Nephron (organoid): Measurements from ENCODE around the gene ILKAP.
A peak's percentile ranks its signal among the peaks of the same experiment; 100 is the strongest.

Source experiments
- H3K27ac Mint-ChIP-seq, 3 experiments: 2 replicates each; pipeline ENCODE4 v1.8.0; 2020; ENCODE audit warnings: mixed read lengths in 3 of 3, mild to moderate bottlenecking in 2 of 3, moderate library complexity in 1 of 3
- H3K27me3 Mint-ChIP-seq: 2 replicates; pipeline ENCODE4 v1.8.0; 2021; ENCODE audit warnings: low read depth, mild to moderate bottlenecking, moderate library complexity, mixed read lengths
- H3K36me3 Mint-ChIP-seq: 2 replicates; pipeline ENCODE4 v1.8.0; 2020; ENCODE audit warnings: low read depth, mixed read lengths
- H3K4me1 Mint-ChIP-seq: 2 replicates; pipeline ENCODE4 v1.8.0; 2020; ENCODE audit warnings: mixed read lengths
- H3K4me3 Mint-ChIP-seq, 3 experiments: 2 replicates each; pipeline ENCODE4 v1.8.0; 2020; ENCODE audit warnings: mild to moderate bottlenecking in 3 of 3, mixed read lengths in 3 of 3, moderate library complexity in 2 of 3
- H3K9me3 Mint-ChIP-seq: 2 replicates; pipeline ENCODE4 v1.8.0; 2020; ENCODE audit warnings: mixed read lengths
- CTCF ChIP-seq, 3 experiments: fragments of 200-600 bp; sonication (generic); IDR thresholded peaks; one replicate each; pipeline ENCODE4 v1.5.0; 2021; ENCODE audit warnings: antibody characterized with exemption in 3 of 3; ENCODE audit not compliant: unreplicated experiment in 3 of 3

The ILKAP gene

DNA sequence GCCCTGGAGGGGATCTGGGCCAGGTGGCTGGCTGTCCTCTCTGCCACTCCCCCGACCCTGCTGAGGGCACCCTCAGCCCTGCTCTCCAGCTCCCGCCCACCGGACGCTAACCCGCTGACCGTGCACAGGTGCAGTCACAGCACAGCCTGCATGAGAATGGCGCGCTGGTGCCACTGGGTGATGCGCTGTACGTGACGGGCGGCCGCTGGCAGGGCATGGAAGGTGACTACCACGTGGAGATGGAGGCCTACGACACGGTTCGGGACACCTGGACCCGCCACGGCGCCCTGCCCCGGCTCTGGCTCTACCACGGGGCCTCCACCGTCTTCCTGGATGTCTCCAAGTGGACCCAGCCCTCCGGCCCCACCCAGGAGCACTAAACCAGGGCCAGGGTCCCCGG, 52.8 kb downstream of the ILKAP start:
- TF ChIP-seq CTCF (IDR thresholded peaks at IDR 0.05; ENCODE audit: unreplicated experiment in 3 of 3) = no peak
- Mint-ChIP-seq H3K36me3 (no peaks in the 10 kb centered on the region), H3K27ac (no peak overlapping the region), H3K4me1 (peaks cover 12% of the 10 kb centered on the region), H3K27me3 (peaks cover 4% of the 10 kb centered on the region), H3K9me3 (no peaks in the 10 kb centered on the region), H3K4me3 (no peak overlapping the region)

DNA sequence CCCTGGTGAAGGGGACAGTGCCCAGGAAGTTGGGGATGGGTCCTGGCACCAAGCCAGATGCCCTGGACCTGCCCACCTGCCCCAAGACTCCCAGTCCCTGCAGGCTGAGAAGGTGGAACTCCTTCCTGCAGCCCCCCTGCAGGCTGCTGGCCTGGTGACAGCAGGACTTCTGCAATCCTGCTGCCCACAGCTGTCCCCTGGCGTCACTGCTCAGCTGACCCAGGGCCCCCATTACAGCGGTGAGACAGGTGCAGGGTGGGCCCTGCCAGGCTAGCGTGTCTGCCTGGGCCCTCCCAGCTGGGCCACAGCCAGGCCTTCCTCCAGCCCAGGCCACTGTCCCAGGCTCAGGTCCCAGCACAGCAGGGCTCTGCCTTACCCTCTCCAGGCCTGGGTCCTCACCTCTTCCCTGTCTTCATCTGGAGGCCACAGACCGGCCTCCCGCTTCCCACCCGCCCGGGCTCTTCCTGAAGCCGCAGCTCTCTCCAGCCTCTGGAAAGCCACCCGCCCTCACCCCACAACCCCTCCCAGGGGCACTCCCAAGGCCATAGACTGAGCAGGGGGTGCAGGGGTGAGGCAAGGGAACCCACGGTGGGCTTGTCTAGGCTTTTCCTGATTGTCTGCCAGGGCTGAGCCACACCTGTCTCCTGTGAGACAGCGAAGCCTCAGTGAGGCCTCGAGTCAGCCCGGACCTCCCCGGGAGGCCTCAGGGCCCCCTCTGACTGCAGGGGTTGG, 53.5 kb downstream of the ILKAP start:
- no peak for TF ChIP-seq CTCF (IDR thresholded peaks at IDR 0.05; ENCODE audit: unreplicated experiment in 3 of 3)
- Mint-ChIP-seq H3K36me3 (no peaks in the 10 kb centered on the region), H3K27me3 (peaks cover under 1% of the 10 kb centered on the region), H3K4me1 (peaks cover 5% of the 10 kb centered on the region), H3K4me3 (no peak overlapping the region), H3K9me3 (no peaks in the 10 kb centered on the region), H3K27ac (no peak overlapping the region)

- TF ChIP-seq CTCF (IDR thresholded peaks at IDR 0.05; ENCODE audit: unreplicated experiment in 3 of 3) = no peak
- H3K4me3 Mint-ChIP-seq = no peak overlapping the region
- H3K4me1 Mint-ChIP-seq = peaks cover 3% of the 10 kb centered on the region
- no peaks in the 10 kb centered on the region for H3K27me3 Mint-ChIP-seq
- no peak overlapping the region for H3K27ac Mint-ChIP-seq
- H3K9me3 Mint-ChIP-seq = no peaks in the 10 kb centered on the region
- no peaks in the 10 kb centered on the region for H3K36me3 Mint-ChIP-seq
These were observed 54.5 kb downstream of the ILKAP start for GRCh38 chr2:238148981-238149380.

GRCh38 chr2:238146884-238147544, 56.5 kb downstream of the ILKAP start:
- Mint-ChIP-seq H3K27ac (peak overlapping the region in 1 of 3 experiments; percentile 73), H3K4me3 (peak overlapping the region in 1 of 3 experiments; percentile 13), H3K27me3 (no peaks in the 10 kb centered on the region), H3K9me3 (no peaks in the 10 kb centered on the region), H3K36me3 (no peaks in the 10 kb centered on the region), H3K4me1 (peaks cover 11% of the 10 kb centered on the region)
- TF ChIP-seq CTCF (IDR thresholded peaks at IDR 0.05; ENCODE audit: unreplicated experiment in 3 of 3) = no peak

DNA sequence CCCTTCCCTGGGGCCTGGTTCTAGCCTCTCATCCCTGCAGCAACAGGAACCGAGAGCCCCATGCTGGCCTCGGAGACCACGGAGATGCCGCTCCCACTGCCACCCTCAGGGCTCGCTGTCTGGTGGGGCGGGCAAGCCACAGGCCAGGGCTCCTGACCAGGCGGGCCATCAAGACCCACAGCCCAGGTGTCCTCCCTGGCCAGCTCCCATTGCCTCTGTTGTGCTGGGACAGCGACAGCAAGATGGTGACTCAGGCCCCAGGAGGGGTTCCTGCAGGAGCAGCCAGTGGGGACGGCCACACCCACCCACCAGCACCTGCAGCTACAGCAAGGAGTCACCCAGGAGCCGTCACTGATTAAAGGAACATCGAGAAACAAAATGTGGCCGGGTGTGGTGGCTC, 57.6 kb downstream of the ILKAP start:
- H3K27me3 Mint-ChIP-seq = no peaks in the 10 kb centered on the region
- H3K4me1 Mint-ChIP-seq = peaks cover 18% of the 10 kb centered on the region
- no peak overlapping the region for H3K27ac Mint-ChIP-seq
- H3K9me3 Mint-ChIP-seq = no peaks in the 10 kb centered on the region
- H3K36me3 Mint-ChIP-seq = no peaks in the 10 kb centered on the region
- no peak for TF ChIP-seq CTCF (IDR thresholded peaks at IDR 0.05; ENCODE audit: unreplicated experiment in 3 of 3)
- no peak overlapping the region for H3K4me3 Mint-ChIP-seq

GRCh38 chr2:238145046-238145445, 58.4 kb downstream of the ILKAP start:
- Mint-ChIP-seq H3K36me3 (no peaks in the 10 kb centered on the region), H3K27ac (peak overlapping the region in 1 of 3 experiments; percentile 43), H3K27me3 (no peaks in the 10 kb centered on the region), H3K9me3 (no peaks in the 10 kb centered on the region), H3K4me3 (no peak overlapping the region), H3K4me1 (peaks cover 18% of the 10 kb centered on the region)
- no peak for TF ChIP-seq CTCF (IDR thresholded peaks at IDR 0.05; ENCODE audit: unreplicated experiment in 3 of 3)
